ENCODE data around the gene ICAM4.
A peak's percentile ranks its signal among the peaks of the same experiment; 100 is the strongest.
"Not testable (repeated sequence)": the region's sequence is repeated elsewhere in the genome, so short reads cannot be mapped to it uniquely, and the experiment has no call there.

The ICAM4 gene

GRCh38 chr19:10269333-10270179 lies 17.2 kb upstream of the ICAM4 start:
- DNase-seq: peak; percentile 95

- DNase-seq: peak; percentile 98
Observed at GRCh38 chr19:10270180-10270615, 16.6 kb upstream of the ICAM4 start.

DNA sequence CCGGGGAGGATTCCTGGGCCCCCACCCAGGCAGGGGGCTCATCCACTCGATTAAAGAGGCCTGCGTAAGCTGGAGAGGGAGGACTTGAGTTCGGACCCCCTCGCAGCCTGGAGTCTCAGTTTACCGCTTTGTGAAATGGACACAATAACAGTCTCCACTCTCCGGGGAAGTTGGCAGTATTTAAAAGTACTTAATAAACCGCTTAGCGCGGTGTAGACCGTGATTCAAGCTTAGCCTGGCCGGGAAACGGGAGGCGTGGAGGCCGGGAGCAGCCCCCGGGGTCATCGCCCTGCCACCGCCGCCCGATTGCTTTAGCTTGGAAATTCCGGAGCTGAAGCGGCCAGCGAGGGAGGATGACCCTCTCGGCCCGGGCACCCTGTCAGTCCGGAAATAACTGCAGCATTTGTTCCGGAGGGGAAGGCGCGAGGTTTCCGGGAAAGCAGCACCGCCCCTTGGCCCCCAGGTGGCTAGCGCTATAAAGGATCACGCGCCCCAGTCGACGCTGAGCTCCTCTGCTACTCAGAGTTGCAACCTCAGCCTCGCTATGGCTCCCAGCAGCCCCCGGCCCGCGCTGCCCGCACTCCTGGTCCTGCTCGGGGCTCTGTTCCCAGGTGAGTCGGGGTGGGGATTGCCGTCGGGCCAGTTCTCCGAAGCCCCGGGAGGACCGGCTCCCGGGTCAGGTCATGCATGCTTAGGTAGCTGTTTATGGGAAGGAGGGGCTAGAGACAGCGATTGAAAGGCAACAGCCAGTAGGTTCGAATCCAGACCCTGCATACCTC lies 15.9 kb upstream of the ICAM4 start, which contains the start of gene ICAM1:
TSS of gene ICAM1 (plus strand) at position 505 of the 779 bp plus-strand sequence. CDS start at position 545, 40 bp downstream.
- DNase-seq: peak; percentile 99

- peak; percentile 91 for DNase-seq
Observed at GRCh38 chr19:10271543-10272086, 15.1 kb upstream of the ICAM4 start.

DNA sequence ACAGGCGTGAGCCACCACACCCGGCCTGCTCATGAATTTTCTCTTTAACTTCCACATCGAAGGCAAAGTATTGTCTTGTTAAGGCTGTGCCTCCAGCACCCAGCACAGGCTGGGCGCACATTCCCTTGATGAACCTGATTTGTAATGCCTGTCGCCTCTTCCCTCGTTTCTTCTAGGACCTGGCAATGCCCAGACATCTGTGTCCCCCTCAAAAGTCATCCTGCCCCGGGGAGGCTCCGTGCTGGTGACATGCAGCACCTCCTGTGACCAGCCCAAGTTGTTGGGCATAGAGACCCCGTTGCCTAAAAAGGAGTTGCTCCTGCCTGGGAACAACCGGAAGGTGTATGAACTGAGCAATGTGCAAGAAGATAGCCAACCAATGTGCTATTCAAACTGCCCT lies 12.2 kb upstream of the ICAM4 start:
- DNase-seq: no peak

DNA sequence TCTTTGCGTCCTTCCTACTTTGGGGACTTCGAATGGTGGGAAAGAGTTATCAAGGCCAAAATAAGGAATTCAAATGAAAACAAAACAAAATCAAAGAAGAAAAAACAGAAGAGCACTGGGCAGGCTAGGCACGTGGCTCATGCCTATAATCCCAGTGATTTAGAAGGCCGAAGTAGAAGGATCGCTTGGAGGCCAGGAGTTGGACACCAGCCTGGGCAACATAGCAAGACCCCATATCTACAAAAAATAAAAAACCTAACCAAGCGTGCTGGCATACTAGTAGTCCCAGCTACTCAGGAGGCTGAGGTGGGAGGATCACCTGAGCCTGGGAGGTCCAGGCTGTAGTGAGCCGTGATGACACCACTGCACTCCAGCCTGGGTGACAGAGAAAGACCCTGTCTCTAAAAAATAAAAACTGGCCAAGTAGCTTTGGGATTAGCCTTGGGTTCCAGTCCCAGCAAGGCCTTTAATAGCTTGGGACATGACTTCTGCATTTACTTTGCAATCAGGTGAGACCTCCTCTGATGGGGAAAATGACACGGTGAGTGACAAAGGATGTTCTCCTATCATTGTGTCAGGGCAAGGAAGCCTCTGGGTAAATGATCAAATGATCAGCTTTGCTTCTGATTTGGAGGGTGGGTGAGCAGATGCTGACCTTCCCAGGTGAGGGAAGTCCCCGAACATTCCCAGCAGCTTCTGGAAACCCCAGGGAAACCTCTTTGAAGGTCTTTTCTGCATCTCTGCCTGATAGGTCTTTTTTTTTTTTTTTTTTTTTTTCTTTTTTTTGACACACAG lies 8.8 kb upstream of the ICAM4 start:
- DNase-seq: no peak

- no peak for DNase-seq
Observed at GRCh38 chr19:10278935-10279334, 7.8 kb upstream of the ICAM4 start.

- DNase-seq: no peak
Observed at GRCh38 chr19:10279737-10280442, 6.9 kb upstream of the ICAM4 start.

- not testable (repeated sequence) for DNase-seq
Observed at GRCh38 chr19:10282043-10282442, 4.7 kb upstream of the ICAM4 start.

DNA sequence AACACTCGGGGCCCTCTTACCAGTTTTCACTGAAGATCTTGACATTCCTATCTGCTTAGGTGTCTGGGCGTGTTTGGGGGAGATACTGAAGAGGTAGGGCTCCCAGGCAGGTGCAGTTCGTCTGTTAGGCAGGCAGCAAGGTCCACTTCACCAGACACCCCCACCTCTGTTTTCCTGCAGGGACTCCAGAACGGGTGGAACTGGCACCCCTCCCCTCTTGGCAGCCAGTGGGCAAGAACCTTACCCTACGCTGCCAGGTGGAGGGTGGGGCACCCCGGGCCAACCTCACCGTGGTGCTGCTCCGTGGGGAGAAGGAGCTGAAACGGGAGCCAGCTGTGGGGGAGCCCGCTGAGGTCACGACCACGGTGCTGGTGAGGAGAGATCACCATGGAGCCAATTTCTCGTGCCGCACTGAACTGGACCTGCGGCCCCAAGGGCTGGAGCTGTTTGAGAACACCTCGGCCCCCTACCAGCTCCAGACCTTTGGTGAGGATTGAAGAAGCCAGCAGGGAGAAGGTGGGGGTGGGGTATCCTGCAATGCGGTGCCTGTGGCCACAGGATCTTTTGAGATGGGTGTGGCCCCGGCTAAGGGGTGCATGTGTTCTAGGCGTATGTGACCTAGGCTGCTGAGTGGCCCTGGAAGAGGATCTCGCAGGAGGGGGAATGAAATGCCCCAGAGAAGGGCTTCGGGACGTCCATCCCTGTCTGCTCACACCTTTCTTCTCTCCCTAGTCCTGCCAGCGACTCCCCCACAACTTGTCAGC lies 3.3 kb upstream of the ICAM4 start:
- no peak for DNase-seq

- DNase-seq: no peak
Observed at GRCh38 chr19:10284065-10284959, 2.4 kb upstream of the ICAM4 start.

DNA sequence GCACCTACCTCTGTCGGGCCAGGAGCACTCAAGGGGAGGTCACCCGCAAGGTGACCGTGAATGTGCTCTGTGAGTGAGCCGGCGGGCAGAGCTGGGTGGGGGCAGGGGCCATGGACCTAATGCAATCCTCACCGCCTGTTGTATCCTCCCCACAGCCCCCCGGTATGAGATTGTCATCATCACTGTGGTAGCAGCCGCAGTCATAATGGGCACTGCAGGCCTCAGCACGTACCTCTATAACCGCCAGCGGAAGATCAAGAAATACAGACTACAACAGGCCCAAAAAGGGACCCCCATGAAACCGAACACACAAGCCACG lies 1.8 kb upstream of the ICAM4 start:
- no peak for DNase-seq

GRCh38 chr19:10285393-10285792 lies 1.4 kb upstream of the ICAM4 start:
- no peak for DNase-seq

DNA sequence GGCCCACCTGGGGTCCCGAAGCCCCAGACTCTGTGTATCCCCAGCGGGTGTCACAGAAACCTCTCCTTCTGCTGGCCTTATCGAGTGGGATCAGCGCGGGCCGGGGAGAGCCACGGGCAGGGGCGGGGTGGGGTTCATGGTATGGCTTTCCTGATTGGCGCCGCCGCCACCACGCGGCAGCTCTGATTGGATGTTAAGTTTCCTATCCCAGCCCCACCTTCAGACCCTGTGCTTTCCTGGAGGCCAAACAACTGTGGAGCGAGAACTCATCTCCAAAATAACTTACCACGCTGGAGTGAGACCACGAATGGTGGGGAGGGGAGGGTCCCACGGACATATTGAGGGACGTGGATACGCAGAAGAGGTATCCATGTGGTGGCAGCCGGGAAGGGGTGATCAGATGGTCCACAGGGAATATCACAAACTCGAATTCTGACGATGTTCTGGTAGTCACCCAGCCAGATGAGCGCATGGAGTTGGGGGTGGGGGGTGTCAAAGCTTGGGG lies 2.0 kb downstream of the ICAM4 start:
- peak; percentile 66 for DNase-seq

GRCh38 chr19:10289167-10289835 lies 2.5 kb downstream of the ICAM4 start:
- peak; percentile 61 for DNase-seq

GRCh38 chr19:10289836-10290356 lies 3.1 kb downstream of the ICAM4 start, which contains the start of gene ICAM5:
TSS of gene ICAM5 (plus strand) at chr19:10289952. CDS start at chr19:10290044, 92 bp downstream.
- peak; percentile 35 for DNase-seq

DNA sequence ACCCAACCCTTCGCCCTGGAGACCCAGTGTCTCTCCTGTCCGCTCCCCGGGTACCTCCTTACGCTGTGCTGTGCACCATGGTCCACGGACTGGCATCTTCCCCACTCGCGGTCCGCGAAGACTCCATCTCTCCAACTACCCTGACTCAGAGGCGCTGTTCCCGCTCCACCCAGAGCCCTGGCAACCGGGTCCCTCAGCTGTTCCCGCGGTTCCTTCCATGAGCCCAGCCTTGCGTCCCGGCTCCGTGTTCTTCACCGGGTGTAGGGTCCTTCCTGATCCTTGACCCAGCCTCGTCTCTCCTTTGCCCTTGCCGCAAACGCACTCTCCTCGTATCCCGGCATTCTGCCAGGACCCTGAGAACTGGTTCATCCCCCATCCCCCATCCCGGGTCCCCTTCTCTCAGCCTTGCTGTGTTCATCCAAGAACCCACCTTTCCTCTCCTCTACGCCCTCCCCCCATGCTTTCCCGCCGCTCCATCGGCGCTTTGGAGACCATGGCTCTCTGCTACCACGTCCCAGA lies 3.7 kb downstream of the ICAM4 start:
- no peak for DNase-seq

- peak; percentile 58 for DNase-seq
Observed at GRCh38 chr19:10290876-10291553, 4.3 kb downstream of the ICAM4 start.

Data from inflammatory macrophage treated with lipopolysaccharide for 4 hours (primary cell).